HCT116 (cell line): ENCODE measurements around the gene ADCY2. TPM values are rescaled to one million over a fixed set of nuclear protein-coding genes. Genes with fewer than 3 reads are reported as not detected.

Source experiments
- ATAC-seq: fragments of 200-7000 bp; cut with Tn5 transposase; 2 replicates; pipeline ENCODE4 v1.9.1; 2020; ENCODE audit warnings: mild to moderate bottlenecking, moderate library complexity
- BruUV-seq: library from RNA; stranded (reverse); fragments of 400-500 nt; replicated peaks from 2 replicates; lab custom pipeline; 2021; lab: Mats Ljungman, UMichigan
- CTCF ChIA-PET: fragments of 300-600 bp; sonication (Branson Sonifier 250); formaldehyde crosslinking; loops from one replicate; lab custom pipeline; 2021; ENCODE audit warnings: antibody characterized with exemption; lab: Charles Lee
- POLR2A ChIA-PET: fragments of 300-600, 350-600 bp; sonication (Branson Sonifier 250); formaldehyde crosslinking; loops from one replicate; lab custom pipeline; 2021; ENCODE audit warnings: antibody characterized with exemption; lab: Charles Lee
- RAD21 ChIA-PET, 2 experiments: fragments of 300-600 bp; sonication (Branson Sonifier 250); formaldehyde crosslinking; loops; one replicate each; lab custom pipeline; 2023; ENCODE audit warnings: low total read pairs in 2 of 2; ENCODE audit not compliant: uncharacterized antibody in 2 of 2, unreplicated experiment in 2 of 2, low non-redundant PET in 1 of 2; lab: Charles Lee
- DNase-seq: peaks from one replicate; pipeline ENCODE4 v3.0.0-alpha.2; 2010; ENCODE audit warnings: low read depth, low spot score
- H2AFZ ChIP-seq: fragments of 200-600 bp; shearing (Covaris generic), sonication (generic); 2 replicates; pipeline ENCODE4 v1.6.1; 2017; ENCODE audit warnings: low read depth, mixed run types, mixed read lengths, antibody characterized with exemption, low read length; ENCODE audit not compliant: poor library complexity, severe bottlenecking
- H3K27ac ChIP-seq: 2 replicates; pipeline ENCODE4 v1.5.1; 2012; ENCODE audit warnings: low read depth, low read length
- H3K27me3 ChIP-seq: fragments of 200-600 bp; sonication (generic); 2 replicates; pipeline ENCODE4 v1.6.1; 2016; ENCODE audit warnings: mixed run types, low read length, mixed read lengths; ENCODE audit not compliant: insufficient read depth
- H3K36me3 ChIP-seq, 2 experiments: fragments of 200-500 bp in 1 of 2; fragments of 200-600 bp in 1 of 2; sonication (Bioruptor generic) in 1 of 2; sonication (generic) in 1 of 2; 2 replicates each; pipeline versions ENCODE4 v1.5.1 to v1.6.1; 2014 to 2016; ENCODE audit warnings: low read length in 2 of 2, inconsistent platforms in 1 of 2, mixed read lengths in 1 of 2, mixed run types in 1 of 2; ENCODE audit not compliant: insufficient read depth in 2 of 2, control insufficient read depth in 1 of 2
- H3K4me1 ChIP-seq, 2 experiments: fragments of 200-600 bp in 1 of 2; sonication (generic) in 1 of 2; 2 replicates each; pipeline versions ENCODE4 v1.5.1 to v1.6.1; 2012 to 2017; ENCODE audit warnings: low read length in 2 of 2, inconsistent platforms in 1 of 2, mild to moderate bottlenecking in 1 of 2, mixed read lengths in 1 of 2, mixed run types in 1 of 2, moderate library complexity in 1 of 2; ENCODE audit not compliant: insufficient read depth in 2 of 2, control insufficient read depth in 1 of 2
- H3K4me2 ChIP-seq: fragments of 200-600 bp; sonication (generic); 2 replicates; pipeline ENCODE4 v1.6.1; 2017; ENCODE audit warnings: mixed run types, low read length, mixed read lengths
- H3K4me3 ChIP-seq, 2 experiments: fragments of 200-600 bp in 1 of 2; sonication (generic) in 1 of 2; replicated peaks in 1 of 2; 2 replicates each; pipeline ENCODE4 v1.5.1; 2011 to 2016; ENCODE audit warnings: low read length in 2 of 2, control low read depth in 1 of 2, low read depth in 1 of 2, mild to moderate bottlenecking in 1 of 2, mixed read lengths in 1 of 2, mixed run types in 1 of 2
- H3K79me2 ChIP-seq: fragments of 200-600 bp; sonication (generic); 2 replicates; pipeline ENCODE4 v1.6.1; 2017; ENCODE audit warnings: mild to moderate bottlenecking, mixed run types, low read length, moderate library complexity, mixed read lengths; ENCODE audit not compliant: insufficient read depth
- H3K9ac ChIP-seq: fragments of 200-600 bp; sonication (generic); 2 replicates; pipeline ENCODE4 v1.6.1; 2016; ENCODE audit warnings: low read length, mixed read lengths
- H3K9me2 ChIP-seq: fragments of 200-600 bp; sonication (generic), shearing (Covaris generic); 2 replicates; pipeline ENCODE4 v1.6.1; 2017; ENCODE audit warnings: mixed run types, mild to moderate bottlenecking, moderate library complexity; ENCODE audit not compliant: insufficient read depth
- H3K9me3 ChIP-seq, 2 experiments: fragments of 200-500 bp in 1 of 2; fragments of 200-600 bp in 1 of 2; sonication (Bioruptor generic) in 1 of 2; sonication (generic) in 1 of 2; 2 replicates each; pipeline ENCODE4 v1.6.1; 2014 to 2017; ENCODE audit warnings: low read length in 2 of 2, mixed read lengths in 2 of 2, inconsistent platforms in 1 of 2, low read depth in 1 of 2, mild to moderate bottlenecking in 1 of 2, mixed run types in 1 of 2, moderate library complexity in 1 of 2; ENCODE audit not compliant: control insufficient read depth in 1 of 2, insufficient read depth in 1 of 2
- H4K20me1 ChIP-seq: fragments of 200-600 bp; sonication (generic), shearing (Covaris generic); 2 replicates; pipeline ENCODE4 v1.6.1; 2017; ENCODE audit warnings: mixed run types, mild to moderate bottlenecking, moderate library complexity; ENCODE audit not compliant: insufficient read depth
- CBX3 ChIP-seq: IDR thresholded peaks from 2 replicates; pipeline ENCODE4 v1.6.1; 2012; ENCODE audit warnings: low read depth
- CEBPB ChIP-seq: IDR thresholded peaks from 2 replicates; pipeline ENCODE4 v1.6.1; 2012; ENCODE audit warnings: low read depth
- EGR1 ChIP-seq: IDR thresholded peaks from 2 replicates; pipeline ENCODE4 v1.6.1; 2012; ENCODE audit warnings: low read depth
- ELF1 ChIP-seq: IDR thresholded peaks from 2 replicates; pipeline ENCODE4 v1.6.1; 2012; ENCODE audit warnings: low read depth, borderline replicate concordance
- EZH2 ChIP-seq: fragments of 200-600 bp; sonication (generic); IDR thresholded peaks from 2 replicates; pipeline ENCODE4 v1.6.1; 2017; ENCODE audit warnings: antibody characterized with exemption, mixed run types
- EZH2phosphoT487 ChIP-seq: fragments of 200-600 bp; IDR thresholded peaks from 2 replicates; pipeline ENCODE4 v1.6.1; 2018; ENCODE audit warnings: antibody characterized with exemption, borderline replicate concordance
- FOSL1 ChIP-seq: IDR thresholded peaks from 2 replicates; pipeline ENCODE4 v1.6.1; 2012; ENCODE audit warnings: low read depth
- JUND ChIP-seq: IDR thresholded peaks from 2 replicates; pipeline ENCODE4 v1.6.1; 2012
- POLR2A ChIP-seq: IDR thresholded peaks from 2 replicates; pipeline ENCODE4 v1.7.0; 2011; ENCODE audit warnings: borderline replicate concordance; ENCODE audit not compliant: insufficient read depth, insufficient read length; ENCODE audit errors: extremely low read depth
- POLR2AphosphoS5 ChIP-seq: IDR thresholded peaks from 2 replicates; pipeline ENCODE4 v1.6.1; 2011; ENCODE audit warnings: mild to moderate bottlenecking, low read depth, low read length, moderate library complexity
- SIN3A ChIP-seq: IDR thresholded peaks from 2 replicates; pipeline ENCODE4 v1.6.1; 2012; ENCODE audit warnings: low read depth
- SP1 ChIP-seq: IDR thresholded peaks from 2 replicates; pipeline ENCODE4 v1.6.1; 2012; ENCODE audit warnings: low read depth
- SRF ChIP-seq: IDR thresholded peaks from 2 replicates; pipeline ENCODE4 v1.6.1; 2012; ENCODE audit warnings: low read depth
- ZFX ChIP-seq: fragments of 450-650 bp; IDR thresholded peaks from 2 replicates; pipeline ENCODE4 v1.6.1; 2017
- ZNF274 ChIP-seq: fragments of 200-500 bp; sonication (Bioruptor generic); IDR thresholded peaks from 2 replicates; pipeline ENCODE4 v1.6.1; 2014; ENCODE audit warnings: mild to moderate bottlenecking, low read depth, low read length, inconsistent platforms
- intact Hi-C: fragments of 100-400 bp; cut with micrococcal nuclease; formaldehyde crosslinking; loops from 2 replicates; pipeline ENCODE4 v1.10.0; 2022
- total RNA-seq: library from RNA; stranded (reverse); gene quantifications from one replicate; pipeline ENCODE4 v1.2.1, GENCODE V29; 2021; ENCODE audit not compliant: unreplicated experiment
- TF ChIP-seq, protein P1 (sequence below): IDR thresholded peaks from 2 replicates; pipeline ENCODE4 v1.6.1; 2012; ENCODE audit warnings: low read depth
- TF ChIP-seq, protein P2 (sequence below): IDR thresholded peaks from 2 replicates; pipeline ENCODE4 v1.6.1; 2011; ENCODE audit warnings: mild to moderate bottlenecking, low read length, moderate library complexity; ENCODE audit not compliant: insufficient replicate concordance; ENCODE audit errors: extremely low read depth
- TF ChIP-seq, protein P3 (sequence below): IDR thresholded peaks from 2 replicates; pipeline ENCODE4 v1.6.1; 2012
- TF ChIP-seq, protein P4 (sequence below), 3 experiments: fragments of 200-600 bp in 1 of 3; sonication (generic) in 1 of 3; IDR thresholded peaks in 2 of 3; conservative IDR thresholded peaks in 1 of 3; 2 replicates each; pipeline ENCODE4 v1.5.1; 2012 to 2017; ENCODE audit warnings: low read depth in 2 of 3, low read length in 2 of 3, antibody characterized with exemption in 1 of 3, borderline replicate concordance in 1 of 3, control low read depth in 1 of 3, mild to moderate bottlenecking in 1 of 3, mixed read lengths in 1 of 3, mixed run types in 1 of 3, moderate library complexity in 1 of 3; ENCODE audit not compliant: insufficient read depth in 1 of 3
- TF ChIP-seq, protein P5 (sequence below): IDR thresholded peaks from 2 replicates; pipeline ENCODE4 v1.6.1; 2012

ADCY2 gene
- total RNA-seq, 1 experiment from 2014 or later = 0.15 TPM

DNA sequence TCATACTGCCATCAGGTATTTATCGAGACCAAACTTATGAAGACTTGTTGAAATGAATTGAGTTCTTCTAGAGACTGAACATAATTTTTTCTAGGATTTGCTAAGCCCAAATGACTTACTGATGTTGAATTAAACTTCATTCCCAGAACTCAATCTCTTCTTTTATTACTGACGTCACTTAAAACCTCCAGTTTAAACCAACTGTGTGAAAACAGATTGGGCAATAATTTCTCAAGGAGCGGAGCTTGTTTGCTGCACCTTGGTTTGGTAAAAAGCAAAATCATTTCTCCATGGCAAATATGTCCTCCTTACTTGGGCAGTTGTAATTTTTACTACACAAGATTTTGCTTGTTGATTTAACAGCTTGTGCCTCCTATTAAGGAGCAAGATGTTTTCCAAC, 417.6 kb downstream of the ADCY2 start:
- POLR2A ChIA-PET = no interaction called here
- CTCF ChIA-PET = no interaction called here
- DNase-seq (no peak), ATAC-seq (no peak)
- H3K9ac ChIP-seq = no peak overlapping the region
- H3K4me3 ChIP-seq = no peak overlapping the region
- no peak overlapping the region for H3K27ac ChIP-seq
- BruUV-seq = no TSS peak
- H3K9me2 ChIP-seq = no peaks in the 10 kb centered on the region
- H2AFZ ChIP-seq = no peak overlapping the region
- no peaks in the 10 kb centered on the region for H3K79me2 ChIP-seq
- RAD21 ChIA-PET = no interaction called here
- H3K9me3 ChIP-seq = no peaks in the 10 kb centered on the region
- intact Hi-C loops = no loop called here
- H3K27me3 ChIP-seq = peaks cover 27% of the 10 kb centered on the region
- no peak for TF ChIP-seq ZFX
- no peak for TF ChIP-seq CEBPB
- TF ChIP-seq JUND = no peak
- no peak for TF ChIP-seq POLR2A
- TF ChIP-seq ZNF274 = no peak
- TF ChIP-seq EZH2phosphoT487 = no peak
- TF ChIP-seq, protein P1, sequence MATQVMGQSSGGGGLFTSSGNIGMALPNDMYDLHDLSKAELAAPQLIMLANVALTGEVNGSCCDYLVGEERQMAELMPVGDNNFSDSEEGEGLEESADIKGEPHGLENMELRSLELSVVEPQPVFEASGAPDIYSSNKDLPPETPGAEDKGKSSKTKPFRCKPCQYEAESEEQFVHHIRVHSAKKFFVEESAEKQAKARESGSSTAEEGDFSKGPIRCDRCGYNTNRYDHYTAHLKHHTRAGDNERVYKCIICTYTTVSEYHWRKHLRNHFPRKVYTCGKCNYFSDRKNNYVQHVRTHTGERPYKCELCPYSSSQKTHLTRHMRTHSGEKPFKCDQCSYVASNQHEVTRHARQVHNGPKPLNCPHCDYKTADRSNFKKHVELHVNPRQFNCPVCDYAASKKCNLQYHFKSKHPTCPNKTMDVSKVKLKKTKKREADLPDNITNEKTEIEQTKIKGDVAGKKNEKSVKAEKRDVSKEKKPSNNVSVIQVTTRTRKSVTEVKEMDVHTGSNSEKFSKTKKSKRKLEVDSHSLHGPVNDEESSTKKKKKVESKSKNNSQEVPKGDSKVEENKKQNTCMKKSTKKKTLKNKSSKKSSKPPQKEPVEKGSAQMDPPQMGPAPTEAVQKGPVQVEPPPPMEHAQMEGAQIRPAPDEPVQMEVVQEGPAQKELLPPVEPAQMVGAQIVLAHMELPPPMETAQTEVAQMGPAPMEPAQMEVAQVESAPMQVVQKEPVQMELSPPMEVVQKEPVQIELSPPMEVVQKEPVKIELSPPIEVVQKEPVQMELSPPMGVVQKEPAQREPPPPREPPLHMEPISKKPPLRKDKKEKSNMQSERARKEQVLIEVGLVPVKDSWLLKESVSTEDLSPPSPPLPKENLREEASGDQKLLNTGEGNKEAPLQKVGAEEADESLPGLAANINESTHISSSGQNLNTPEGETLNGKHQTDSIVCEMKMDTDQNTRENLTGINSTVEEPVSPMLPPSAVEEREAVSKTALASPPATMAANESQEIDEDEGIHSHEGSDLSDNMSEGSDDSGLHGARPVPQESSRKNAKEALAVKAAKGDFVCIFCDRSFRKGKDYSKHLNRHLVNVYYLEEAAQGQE = no peak
- TF ChIP-seq FOSL1 = no peak
- TF ChIP-seq, protein P2, sequence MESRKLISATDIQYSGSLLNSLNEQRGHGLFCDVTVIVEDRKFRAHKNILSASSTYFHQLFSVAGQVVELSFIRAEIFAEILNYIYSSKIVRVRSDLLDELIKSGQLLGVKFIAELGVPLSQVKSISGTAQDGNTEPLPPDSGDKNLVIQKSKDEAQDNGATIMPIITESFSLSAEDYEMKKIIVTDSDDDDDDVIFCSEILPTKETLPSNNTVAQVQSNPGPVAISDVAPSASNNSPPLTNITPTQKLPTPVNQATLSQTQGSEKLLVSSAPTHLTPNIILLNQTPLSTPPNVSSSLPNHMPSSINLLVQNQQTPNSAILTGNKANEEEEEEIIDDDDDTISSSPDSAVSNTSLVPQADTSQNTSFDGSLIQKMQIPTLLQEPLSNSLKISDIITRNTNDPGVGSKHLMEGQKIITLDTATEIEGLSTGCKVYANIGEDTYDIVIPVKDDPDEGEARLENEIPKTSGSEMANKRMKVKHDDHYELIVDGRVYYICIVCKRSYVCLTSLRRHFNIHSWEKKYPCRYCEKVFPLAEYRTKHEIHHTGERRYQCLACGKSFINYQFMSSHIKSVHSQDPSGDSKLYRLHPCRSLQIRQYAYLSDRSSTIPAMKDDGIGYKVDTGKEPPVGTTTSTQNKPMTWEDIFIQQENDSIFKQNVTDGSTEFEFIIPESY = no peak
- TF ChIP-seq, protein P3, sequence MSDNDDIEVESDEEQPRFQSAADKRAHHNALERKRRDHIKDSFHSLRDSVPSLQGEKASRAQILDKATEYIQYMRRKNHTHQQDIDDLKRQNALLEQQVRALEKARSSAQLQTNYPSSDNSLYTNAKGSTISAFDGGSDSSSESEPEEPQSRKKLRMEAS = no peak
- TF ChIP-seq, protein P4, sequence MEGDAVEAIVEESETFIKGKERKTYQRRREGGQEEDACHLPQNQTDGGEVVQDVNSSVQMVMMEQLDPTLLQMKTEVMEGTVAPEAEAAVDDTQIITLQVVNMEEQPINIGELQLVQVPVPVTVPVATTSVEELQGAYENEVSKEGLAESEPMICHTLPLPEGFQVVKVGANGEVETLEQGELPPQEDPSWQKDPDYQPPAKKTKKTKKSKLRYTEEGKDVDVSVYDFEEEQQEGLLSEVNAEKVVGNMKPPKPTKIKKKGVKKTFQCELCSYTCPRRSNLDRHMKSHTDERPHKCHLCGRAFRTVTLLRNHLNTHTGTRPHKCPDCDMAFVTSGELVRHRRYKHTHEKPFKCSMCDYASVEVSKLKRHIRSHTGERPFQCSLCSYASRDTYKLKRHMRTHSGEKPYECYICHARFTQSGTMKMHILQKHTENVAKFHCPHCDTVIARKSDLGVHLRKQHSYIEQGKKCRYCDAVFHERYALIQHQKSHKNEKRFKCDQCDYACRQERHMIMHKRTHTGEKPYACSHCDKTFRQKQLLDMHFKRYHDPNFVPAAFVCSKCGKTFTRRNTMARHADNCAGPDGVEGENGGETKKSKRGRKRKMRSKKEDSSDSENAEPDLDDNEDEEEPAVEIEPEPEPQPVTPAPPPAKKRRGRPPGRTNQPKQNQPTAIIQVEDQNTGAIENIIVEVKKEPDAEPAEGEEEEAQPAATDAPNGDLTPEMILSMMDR (IDR thresholded peaks at IDR 0.05 in 2 of 3, conservative IDR thresholded peaks at IDR 0.05 in 1 of 3; ENCODE audit: borderline replicate concordance in 1 of 3, insufficient read depth in 1 of 3, low read depth in 2 of 3, low read length in 2 of 3) = no peak
- TF ChIP-seq SRF = no peak
- TF ChIP-seq CBX3 = no peak
- TF ChIP-seq POLR2AphosphoS5 = no peak
- TF ChIP-seq, protein P5, sequence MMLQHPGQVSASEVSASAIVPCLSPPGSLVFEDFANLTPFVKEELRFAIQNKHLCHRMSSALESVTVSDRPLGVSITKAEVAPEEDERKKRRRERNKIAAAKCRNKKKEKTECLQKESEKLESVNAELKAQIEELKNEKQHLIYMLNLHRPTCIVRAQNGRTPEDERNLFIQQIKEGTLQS = no peak
- TF ChIP-seq EGR1 = no peak
- no peak for TF ChIP-seq ELF1
- TF ChIP-seq EZH2 = no peak
- TF ChIP-seq SP1 = no peak
- no peak for TF ChIP-seq SIN3A
- H3K36me3 ChIP-seq = no peaks in the 10 kb centered on the region
- H3K4me2 ChIP-seq = no peak overlapping the region
- peaks cover 0 to 2% of the 10 kb centered on the region in 2 experiments; a peak in 1 of 4 replicates for H3K4me1 ChIP-seq
- no peaks in the 10 kb centered on the region for H4K20me1 ChIP-seq
